Psoas muscle (tissue), 8 donors: ENCODE results near the gene NUDT19. TPM values are rescaled to one million over a fixed set of nuclear protein-coding genes. Genes with fewer than 3 reads are reported as not detected.
A peak's percentile ranks its signal among the peaks of the same experiment; 100 is the strongest.
"Not testable (repeated sequence)": the region's sequence is repeated elsewhere in the genome, so short reads cannot be mapped to it uniquely, and the experiment has no call there.

ENCODE experiments used
- ATAC-seq, 4 donors: fragments of 200-7000 bp; cut with Tn5 transposase; one replicate each; pipeline ENCODE4 v1.9.1; 2020; ENCODE audit warnings: moderate library complexity in 3 of 4, mild to moderate bottlenecking in 2 of 4
- DNase-seq, 2 donors: peaks; one replicate each; pipeline ENCODE4 v3.0.0-alpha.2; 2020
- H3K27ac ChIP-seq: fragments of 200-600 bp; one replicate; pipeline ENCODE4 v1.8.0; 2022
- H3K27me3 ChIP-seq, 3 donors: fragments of 200-600 bp in 1 of 3; one replicate each; pipeline versions ENCODE4 v1.6.1 to v1.8.0; 2013 to 2022; ENCODE audit warnings: low read length in 2 of 3, mild to moderate bottlenecking in 2 of 3, moderate library complexity in 1 of 3; ENCODE audit not compliant: insufficient read depth in 3 of 3
- H3K36me3 ChIP-seq, 2 donors: fragments of 200-600 bp in 1 of 2; one replicate each; pipeline versions ENCODE4 v1.6.1 to v1.8.0; 2013 to 2022; ENCODE audit warnings: low read depth in 1 of 2, mild to moderate bottlenecking in 1 of 2, moderate library complexity in 1 of 2; ENCODE audit not compliant: insufficient read depth in 1 of 2
- H3K4me1 ChIP-seq: fragments of 200-600 bp; one replicate; pipeline ENCODE4 v1.8.0; 2022
- H3K4me3 ChIP-seq: fragments of 200-600 bp; one replicate; pipeline ENCODE4 v1.8.0; 2022; ENCODE audit warnings: mild to moderate bottlenecking
- H3K9me3 ChIP-seq: fragments of 200-600 bp; one replicate; pipeline ENCODE4 v1.8.0; 2022
- WGBS, 3 donors: extraction: QIAGEN DNeasy Blood & Tissue Kit; methylation state at CpG; one replicate each; pipeline versions ENCODE4 v1.1.6 to v1.1.7; 2013; 5-methylcytosine and 5-hydroxymethylcytosine counted together
- intact Hi-C, 2 donors: fragments of 100-400 bp; cut with DNase I; formaldehyde crosslinking; loops; one replicate each; pipeline versions ENCODE4 v1.11.0 to v1.14.2; 2022
- polyA plus RNA-seq, 3 donors: library from polyadenylated mRNA; stranded (reverse); fragments of 200-250 nt; gene quantifications; one replicate each; pipeline ENCODE4 v1.2.3, GENCODE V29; 2013
- total RNA-seq, 4 donors: library from RNA; stranded (reverse); fragmentation: NEBNext Ultra II Directional in 2 of 4; extraction: Animal tissue kit (Norgen Biotek cat#: 25700) in 2 of 4; gene quantifications; one replicate each; pipeline versions ENCODE4 v1.2.1 to v1.2.4, GENCODE V29; 2021 to 2023
- TF ChIP-seq, protein P1 (sequence below): fragments of 200-600 bp; IDR thresholded peaks from one replicate; pipeline ENCODE4 v1.8.0; 2022; ENCODE audit warnings: antibody characterized with exemption
- donor health status: healthy with polysubstance abuse.
- donor health status: DM: no; HTN: no; CAD: no; lungs with moderate emphysema.
- donor health status: Bipolar disorder and iron deficiency.
- donor health status: healthy.
- donor health status: DM: yes; HTN: yes; CAD: no.
- donor health status: DM: no; HTN: no; CAD: no.
- donor health status: DM: no; HTN: no; CAD: no.
- donor health status: DM: yes; HTN: yes; CAD: no.

NUDT19 gene
- total and polyA plus RNA-seq, 7 donors, result 10.7 to 27.5 (median 17.4) TPM

GRCh38 chr19:32700129-32700528, 8.5 kb downstream of the NUDT19 start:
- ATAC-seq, DNase-seq, H3K27ac ChIP-seq, intact Hi-C loops, H3K27me3 ChIP-seq, H3K4me3 ChIP-seq: not testable (repeated sequence)
- peaks cover 11% of the 10 kb centered on the region for H3K9me3 ChIP-seq
- WGBS, 3 donors, result 93 to 98% (median 94%) methylated on average over 7 of the region's 7 CpGs
- peaks cover 2 to 17% of the 10 kb centered on the region in 2 donors for H3K36me3 ChIP-seq
- peaks cover 13% of the 10 kb centered on the region for H3K4me1 ChIP-seq

DNA sequence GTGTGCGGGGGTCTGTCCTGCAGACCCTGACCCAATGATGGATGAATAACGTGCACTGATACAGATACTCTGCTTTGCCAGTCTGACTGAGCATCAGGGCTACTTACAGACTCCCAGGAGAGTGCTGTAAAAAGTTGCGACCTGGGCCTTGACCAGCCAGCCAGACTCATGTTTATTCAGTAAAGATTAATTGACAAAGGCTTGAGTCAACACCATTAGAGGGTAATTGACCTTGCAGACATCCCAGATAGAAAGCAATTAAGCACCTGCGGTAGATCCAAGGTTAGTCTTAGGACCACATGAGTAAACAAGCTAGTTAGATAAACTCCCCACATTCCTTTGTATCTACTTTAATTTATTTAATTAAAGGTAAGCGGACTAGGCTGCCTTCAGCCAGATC, 10.4 kb downstream of the NUDT19 start:
- WGBS, 3 donors, result 82 to 90% (median 85%) methylated on average over 5 of the region's 5 CpGs
- intact Hi-C loops, result no loop called here
- ATAC-seq (no peak), DNase-seq (no peak)
- TF ChIP-seq, protein P1, sequence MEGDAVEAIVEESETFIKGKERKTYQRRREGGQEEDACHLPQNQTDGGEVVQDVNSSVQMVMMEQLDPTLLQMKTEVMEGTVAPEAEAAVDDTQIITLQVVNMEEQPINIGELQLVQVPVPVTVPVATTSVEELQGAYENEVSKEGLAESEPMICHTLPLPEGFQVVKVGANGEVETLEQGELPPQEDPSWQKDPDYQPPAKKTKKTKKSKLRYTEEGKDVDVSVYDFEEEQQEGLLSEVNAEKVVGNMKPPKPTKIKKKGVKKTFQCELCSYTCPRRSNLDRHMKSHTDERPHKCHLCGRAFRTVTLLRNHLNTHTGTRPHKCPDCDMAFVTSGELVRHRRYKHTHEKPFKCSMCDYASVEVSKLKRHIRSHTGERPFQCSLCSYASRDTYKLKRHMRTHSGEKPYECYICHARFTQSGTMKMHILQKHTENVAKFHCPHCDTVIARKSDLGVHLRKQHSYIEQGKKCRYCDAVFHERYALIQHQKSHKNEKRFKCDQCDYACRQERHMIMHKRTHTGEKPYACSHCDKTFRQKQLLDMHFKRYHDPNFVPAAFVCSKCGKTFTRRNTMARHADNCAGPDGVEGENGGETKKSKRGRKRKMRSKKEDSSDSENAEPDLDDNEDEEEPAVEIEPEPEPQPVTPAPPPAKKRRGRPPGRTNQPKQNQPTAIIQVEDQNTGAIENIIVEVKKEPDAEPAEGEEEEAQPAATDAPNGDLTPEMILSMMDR, result no peak
- Histone ChIP-seq H3K4me1 (no peaks in the 10 kb centered on the region), H3K4me3 (no peak overlapping the region), H3K27ac (no peak overlapping the region), H3K27me3 (no peaks in the 10 kb centered on the region), H3K36me3 (peaks cover 0 to 17% of the 10 kb centered on the region in 2 donors), H3K9me3 (peaks cover 11% of the 10 kb centered on the region)

GRCh38 chr19:32704006-32704405, 12.4 kb downstream of the NUDT19 start:
- intact Hi-C loops, ATAC-seq: not testable (repeated sequence)
- peaks cover 11% of the 10 kb centered on the region for H3K9me3 ChIP-seq

DNA sequence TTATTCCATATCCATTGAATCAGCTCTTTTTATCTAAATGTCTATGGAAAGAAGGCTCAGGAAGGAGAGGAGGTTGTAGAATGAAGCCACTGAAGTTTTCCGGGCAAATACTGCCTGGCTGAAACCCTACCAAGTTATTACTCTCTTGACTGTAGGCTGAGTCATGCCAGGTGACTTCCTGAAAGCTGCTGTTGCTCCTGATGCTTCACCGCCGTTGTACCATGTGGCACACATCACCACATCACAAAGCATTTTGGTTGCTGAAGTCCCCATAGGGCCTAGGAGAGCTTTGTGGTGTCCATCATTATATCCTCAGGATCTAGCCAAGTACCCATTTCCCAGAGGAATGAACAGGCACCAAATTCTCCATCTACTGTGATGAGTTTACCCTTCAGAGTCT, 16.8 kb downstream of the NUDT19 start:
- peaks cover 2 to 53% of the 10 kb centered on the region in 2 donors for H3K36me3 ChIP-seq
- 88 to 97% (median 90%) methylated on average over 3 of the region's 3 CpGs for WGBS, 3 donors
- ATAC-seq (peak in 2 of 4 donors; percentile 27 to 46), DNase-seq (no peak)
- intact Hi-C loops, result no loop called here
- no peak overlapping the region for H3K27ac ChIP-seq
- H3K27me3 ChIP-seq, result no peaks in the 10 kb centered on the region
- TF ChIP-seq, protein P1, result no peak
- no peaks in the 10 kb centered on the region for H3K4me1 ChIP-seq
- no peak overlapping the region for H3K4me3 ChIP-seq
- peaks cover 11% of the 10 kb centered on the region for H3K9me3 ChIP-seq

More at GRCh38 chr19:32704006-32704405, 12.4 kb downstream of the NUDT19 start:
- H3K4me3 ChIP-seq, DNase-seq, H3K27me3 ChIP-seq, H3K27ac ChIP-seq, H3K4me1 ChIP-seq: not testable (repeated sequence)
- WGBS, 3 donors, result 100% methylated on average over 2 of the region's 2 CpGs
- peaks cover 0 to 17% of the 10 kb centered on the region in 2 donors for H3K36me3 ChIP-seq

- ATAC-seq (no peak), DNase-seq (no peak)
- Histone ChIP-seq H3K27ac (no peak overlapping the region), H3K27me3 (no peaks in the 10 kb centered on the region), H3K9me3 (peaks cover 6% of the 10 kb centered on the region), H3K36me3 (peaks cover 2 to 59% of the 10 kb centered on the region in 2 donors), H3K4me3 (no peak overlapping the region), H3K4me1 (no peaks in the 10 kb centered on the region)
- 92 to 96% (median 95%) methylated on average over 5 of the region's 5 CpGs for WGBS, 3 donors
- TF ChIP-seq, protein P1, result no peak
- intact Hi-C loops, result no loop called here
These were observed 17.4 kb downstream of the NUDT19 start for GRCh38 chr19:32709032-32709431.

DNA sequence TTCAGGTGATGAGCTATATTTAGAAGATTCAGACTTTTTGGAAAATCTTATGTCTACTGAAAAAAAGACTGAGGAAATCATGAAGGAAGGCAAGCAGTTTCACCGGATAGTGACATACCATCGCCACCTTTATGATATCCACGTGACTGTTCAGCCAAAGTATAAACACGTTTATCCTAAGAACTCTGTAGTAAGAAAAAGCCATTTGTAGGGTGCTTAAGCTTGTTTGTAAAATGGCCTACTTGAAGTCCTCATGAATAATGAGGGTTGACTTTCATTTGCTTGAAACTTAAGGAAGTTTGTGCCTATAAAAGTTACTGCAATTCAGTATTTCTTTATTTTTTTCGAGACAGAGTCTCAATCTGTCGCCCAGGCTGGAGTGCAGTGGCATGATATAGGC, 20.1 kb downstream of the NUDT19 start:
- Histone ChIP-seq H3K27ac (no peak overlapping the region), H3K27me3 (no peaks in the 10 kb centered on the region), H3K9me3 (no peaks in the 10 kb centered on the region), H3K4me3 (no peak overlapping the region), H3K4me1 (no peaks in the 10 kb centered on the region), H3K36me3 (peaks cover 2 to 67% of the 10 kb centered on the region in 2 donors)
- WGBS, 3 donors, result 92 to 94% (median 94%) methylated on average over 6 of the region's 6 CpGs
- DNase-seq (no peak), ATAC-seq (no peak)
- TF ChIP-seq, protein P1, result no peak
- intact Hi-C loops, result no loop called here

- 95 to 99% (median 97%) methylated on average over 7 of the region's 7 CpGs for WGBS, 3 donors
- H3K9me3 ChIP-seq, intact Hi-C loops, H3K4me1 ChIP-seq, H3K4me3 ChIP-seq, DNase-seq, ATAC-seq, H3K27ac ChIP-seq, H3K27me3 ChIP-seq: not testable (repeated sequence)
- peaks cover 2 to 43% of the 10 kb centered on the region in 2 donors for H3K36me3 ChIP-seq
These were observed 24.6 kb downstream of the NUDT19 start for GRCh38 chr19:32716203-32716602.
